GM21423 (cell line): ENCODE results near the gene CDNF.
"Not testable (repeated sequence)": the region's sequence is repeated elsewhere in the genome, so short reads cannot be mapped to it uniquely, and the experiment has no call there.

Experiments
- ATAC-seq: cut with Tn5 transposase; IDR thresholded peaks from one replicate; pipeline ENCODE4 v1.9.1; 2021; ENCODE audit warnings: mild to moderate bottlenecking, moderate library complexity; ENCODE audit not compliant: unreplicated experiment

The CDNF gene

GRCh38 chr10:14840178-14840577, 2.3 kb upstream of the CDNF start:
- no peak for ATAC-seq

GRCh38 chr10:14839305-14839695, 1.5 kb upstream of the CDNF start:
- ATAC-seq: no peak

DNA sequence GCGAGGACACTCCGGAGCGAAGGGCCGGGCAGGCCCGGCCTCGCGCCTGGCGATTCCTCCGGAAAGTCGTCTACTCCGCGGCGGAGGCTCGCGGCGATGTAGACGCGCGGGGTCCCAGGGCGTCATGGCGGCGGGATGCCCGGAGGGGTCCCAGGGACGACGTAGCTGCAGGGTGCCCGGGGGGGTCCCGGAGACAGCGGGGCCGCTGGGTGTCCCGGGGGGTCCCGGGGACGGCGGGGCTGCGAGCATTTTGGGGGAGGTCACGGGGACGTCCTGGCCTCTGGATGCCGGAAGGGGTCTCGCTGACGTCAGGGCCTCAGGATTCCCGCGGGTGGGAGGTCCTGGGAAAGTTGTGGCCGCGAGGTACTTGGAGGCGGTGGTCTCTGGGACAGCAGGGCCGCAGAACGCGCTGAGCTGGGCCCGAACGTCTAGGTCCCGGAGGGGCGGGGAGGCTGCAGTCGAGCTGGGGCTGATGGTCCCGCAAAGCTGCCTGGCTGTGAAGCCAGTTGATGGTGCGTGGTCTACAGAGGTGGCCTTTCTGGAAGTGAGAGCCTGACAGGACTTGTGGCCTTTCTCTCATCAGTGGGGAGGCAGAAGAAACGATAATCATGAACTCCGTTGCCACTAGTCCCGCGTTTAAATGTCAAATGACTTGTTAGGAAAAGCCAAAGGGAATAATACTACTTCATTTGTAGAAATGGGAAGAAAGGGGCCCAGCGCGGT, 906 bp upstream of the CDNF start:
- peak; percentile 7 for ATAC-seq

DNA sequence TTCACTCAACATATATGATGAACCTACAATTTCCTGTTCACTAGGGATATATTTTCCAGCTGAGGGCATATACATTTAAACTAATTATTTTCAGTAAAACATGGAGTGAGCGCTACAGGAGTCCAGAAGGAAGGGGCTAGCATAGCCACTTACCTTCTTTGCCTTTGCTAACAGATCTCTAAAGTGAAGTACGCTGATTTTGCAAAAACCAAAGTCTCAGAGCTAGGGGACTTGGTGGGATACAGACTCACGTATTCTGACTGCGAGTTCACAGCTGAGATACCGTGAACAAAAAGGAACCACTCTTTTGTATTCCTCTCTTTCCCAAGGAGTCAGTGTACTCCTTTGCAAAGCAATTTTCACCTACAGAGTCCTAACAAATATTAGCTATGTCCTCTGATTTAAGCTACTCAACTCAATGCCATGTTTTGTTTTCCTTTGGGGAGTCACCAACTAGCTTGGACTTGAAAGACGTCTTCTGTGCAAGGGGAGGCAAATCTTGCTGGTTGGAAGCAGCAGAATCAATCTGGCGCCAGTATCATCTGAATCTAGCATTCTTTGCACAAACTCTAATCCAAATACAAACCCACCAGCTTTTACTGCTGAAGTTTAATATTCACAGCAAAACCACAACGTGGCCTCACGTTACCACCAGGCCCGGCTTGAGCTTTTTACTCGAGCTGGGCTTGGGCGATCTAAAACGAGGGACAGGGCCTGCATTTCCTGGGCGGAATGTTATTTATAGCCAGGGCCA, 657 bp downstream of the CDNF start:
- ATAC-seq: no peak

GRCh38 chr10:14836208-14836607, 1.6 kb downstream of the CDNF start:
- no peak for ATAC-seq

DNA sequence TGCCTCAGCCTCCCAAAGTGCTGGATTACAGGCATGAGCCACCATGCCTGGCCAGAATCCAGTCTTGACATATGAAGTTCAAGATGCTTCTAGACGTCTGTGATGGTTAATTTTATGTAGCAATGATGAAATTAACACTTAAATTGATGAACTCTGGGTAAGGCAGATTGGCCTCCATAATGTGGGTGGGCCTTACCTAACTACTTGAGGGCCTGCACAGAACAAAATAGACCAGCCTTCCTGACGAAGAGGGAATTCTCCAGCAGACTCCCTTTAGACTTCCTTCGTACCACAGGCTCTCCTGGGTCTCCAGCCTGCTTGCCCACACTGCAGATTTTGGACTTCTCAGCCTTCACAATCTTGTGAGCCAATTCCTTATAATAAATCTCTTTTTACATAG, 4.7 kb downstream of the CDNF start:
- no peak for ATAC-seq

- no peak for ATAC-seq
Measured at GRCh38 chr10:14826076-14826829, 11.6 kb downstream of the CDNF start.

GRCh38 chr10:14823966-14824365, 13.9 kb downstream of the CDNF start:
- ATAC-seq: no peak

GRCh38 chr10:14822879-14823755, 14.7 kb downstream of the CDNF start:
- ATAC-seq: no peak

DNA sequence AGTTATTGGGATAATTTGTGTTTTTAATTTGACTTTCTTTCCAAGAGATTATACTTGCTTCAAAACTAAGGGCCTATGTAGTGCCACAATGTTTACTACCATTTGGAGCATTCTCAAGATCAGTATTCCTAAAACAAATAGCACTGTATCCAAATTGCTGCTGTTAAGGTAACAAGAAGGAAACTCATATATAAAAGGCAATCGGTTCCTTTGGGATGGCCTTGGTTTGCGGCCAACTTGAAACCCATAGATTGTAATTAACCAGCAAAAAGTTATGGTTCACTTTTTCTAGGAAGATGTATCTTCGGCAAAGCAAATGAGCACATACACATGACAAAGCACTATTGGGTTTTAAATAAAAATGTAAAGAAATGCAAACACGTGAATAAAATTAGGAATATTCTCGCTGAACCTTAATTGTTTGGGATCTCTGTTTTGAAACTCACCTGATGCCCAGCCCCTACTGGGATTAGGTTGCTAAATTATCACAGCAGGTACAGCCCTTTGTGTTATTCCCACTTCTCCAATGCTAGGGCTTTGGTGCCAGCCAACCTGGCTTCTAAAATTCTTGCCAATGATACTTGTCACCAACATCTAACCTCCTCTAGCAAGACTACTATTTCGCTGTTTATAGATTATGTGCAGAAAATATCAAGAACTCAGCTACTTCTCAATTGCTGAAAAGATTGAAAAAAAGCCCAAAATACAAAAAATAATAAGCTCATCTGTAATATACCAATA, 16.0 kb downstream of the CDNF start:
- no peak for ATAC-seq

DNA sequence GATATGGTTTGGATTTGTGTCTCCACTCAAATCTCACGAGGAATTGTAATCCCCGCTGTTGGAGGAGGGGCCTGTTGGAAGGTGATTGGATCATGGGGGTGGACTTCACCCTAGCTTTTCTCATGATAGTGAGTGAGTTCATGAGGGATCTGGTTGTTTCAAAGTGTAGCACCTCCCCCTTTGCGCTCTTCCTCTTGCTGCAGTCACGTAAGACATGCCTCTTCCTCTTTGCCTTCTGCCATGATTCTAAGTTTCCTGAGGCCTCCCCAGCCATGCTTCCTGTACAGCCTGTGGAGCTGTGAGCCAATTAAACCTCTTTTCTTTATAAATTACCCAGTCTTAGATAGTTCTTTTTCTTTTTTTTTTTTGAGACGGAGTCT, 17.1 kb downstream of the CDNF start:
- no peak for ATAC-seq

- ATAC-seq: no peak
Measured at GRCh38 chr10:14820010-14820774, 17.6 kb downstream of the CDNF start.

GRCh38 chr10:14816717-14817116, 21.1 kb downstream of the CDNF start:
- ATAC-seq: not testable (repeated sequence)

- ATAC-seq: no peak
Measured at GRCh38 chr10:14815681-14816080, 22.2 kb downstream of the CDNF start.

- ATAC-seq: no peak
Measured at GRCh38 chr10:14812271-14812670, 25.6 kb downstream of the CDNF start.

- ATAC-seq: no peak
Measured at GRCh38 chr10:14810969-14811953, 26.6 kb downstream of the CDNF start.

DNA sequence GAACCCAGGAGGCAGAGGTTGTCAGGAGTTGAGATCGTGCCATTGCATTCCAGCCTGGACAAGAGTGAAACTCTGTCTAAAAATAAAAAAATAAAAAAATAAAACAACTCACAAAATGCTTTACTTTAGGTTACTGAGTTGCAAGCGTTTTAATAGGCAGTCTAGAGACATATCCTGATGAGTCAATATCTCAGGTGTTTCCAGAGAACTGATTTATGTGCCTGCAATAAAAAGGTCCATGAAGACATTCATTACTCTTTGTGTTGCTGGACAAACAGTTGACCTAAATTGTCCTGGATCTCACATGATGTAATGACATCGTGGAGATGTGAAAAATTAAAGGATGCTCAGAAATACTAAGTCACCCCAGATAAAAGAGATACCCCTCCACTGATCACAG, 31.5 kb downstream of the CDNF start:
- ATAC-seq: no peak

DNA sequence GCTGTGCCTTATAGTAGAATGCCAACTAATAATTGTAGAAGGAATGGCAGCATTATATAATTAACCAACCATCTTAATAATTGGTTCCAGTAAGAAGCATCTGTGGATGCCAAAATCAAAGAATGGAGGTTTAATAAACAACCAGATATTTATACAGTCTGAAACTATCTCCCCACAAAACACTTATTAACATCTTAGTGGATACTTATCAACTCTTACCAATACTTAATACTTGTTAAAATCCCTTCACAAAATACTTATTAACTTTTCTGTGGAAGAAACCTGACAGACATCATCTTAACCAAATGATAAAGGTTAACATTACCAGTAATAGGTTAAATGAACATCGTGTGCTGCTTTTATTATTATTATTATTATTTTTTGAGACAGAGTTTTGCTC, 34.0 kb downstream of the CDNF start:
- no peak for ATAC-seq
